DOHH2 (cell line): Measurements from ENCODE around the gene CDPF1.

Experiments
- CTCF ChIP-seq: fragments of 200-600 bp; sonication (generic); IDR thresholded peaks from one replicate; pipeline ENCODE4 v1.5.1; 2014; ENCODE audit warnings: antibody characterized with exemption, mild to moderate bottlenecking, low read depth, low read length; ENCODE audit not compliant: poor library complexity, severe bottlenecking
- EZH2phosphoT487 ChIP-seq: fragments of 200-600 bp; sonication (generic); IDR thresholded peaks from 2 replicates; pipeline ENCODE4 v1.6.1; 2017; ENCODE audit warnings: borderline replicate concordance, mild to moderate bottlenecking, antibody characterized with exemption, low read length, moderate library complexity, mixed read lengths

DNA sequence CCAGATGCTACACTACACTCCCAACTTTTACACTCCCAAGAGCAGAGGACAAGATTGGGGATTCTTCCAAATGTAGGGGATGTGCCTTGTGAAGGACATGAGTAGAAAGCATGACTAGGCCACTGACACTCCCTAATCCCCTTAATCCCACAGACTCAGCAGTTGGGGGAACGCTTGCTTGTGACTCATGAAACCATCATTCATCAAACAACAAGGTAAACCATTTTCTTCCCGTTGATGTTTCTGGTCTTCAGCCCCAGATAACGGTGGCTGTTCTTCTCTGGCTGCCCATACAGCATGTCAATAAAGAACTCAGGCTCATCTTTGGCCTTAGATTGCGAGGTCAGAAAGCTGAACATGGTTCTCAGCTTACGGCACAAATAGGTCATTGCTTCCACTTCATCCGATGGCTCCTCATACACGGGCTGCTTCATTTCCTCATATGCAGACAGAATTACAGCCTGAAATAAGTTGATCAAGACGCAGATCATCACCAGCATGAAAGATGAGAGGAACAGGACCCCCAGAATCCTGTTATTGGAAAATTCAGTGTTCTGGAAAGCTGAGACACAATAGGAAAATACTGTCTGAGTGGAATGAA is 6.4 kb upstream of the CDPF1 start:
- TF ChIP-seq CTCF (no peak), EZH2phosphoT487 (no peak)
